Measurements from ENCODE around the gene POR.
"Not testable (repeated sequence)": the region's sequence is repeated elsewhere in the genome, so short reads cannot be mapped to it uniquely, and the experiment has no call there.

Gene POR

GRCh38 chr7:75885036-75885435 lies 29.9 kb upstream of the POR start:
- FAIRE-seq: no peak

- no peak for FAIRE-seq
Measured at GRCh38 chr7:75887669-75888369, 27.1 kb upstream of the POR start.

- no peak for FAIRE-seq
Measured at GRCh38 chr7:75888464-75889222, 26.3 kb upstream of the POR start.

- no peak for FAIRE-seq
Measured at GRCh38 chr7:75889223-75889825, 25.6 kb upstream of the POR start.

- FAIRE-seq: no peak
Measured at GRCh38 chr7:75889826-75890225, 25.1 kb upstream of the POR start.

GRCh38 chr7:75891237-75891636 lies 23.7 kb upstream of the POR start:
- FAIRE-seq: not testable (repeated sequence)

GRCh38 chr7:75891815-75892411 lies 23.0 kb upstream of the POR start:
- no peak for FAIRE-seq

GRCh38 chr7:75892634-75893272 lies 22.2 kb upstream of the POR start:
- FAIRE-seq: no peak

- no peak for FAIRE-seq
Measured at GRCh38 chr7:75896803-75897327, 18.1 kb upstream of the POR start.

GRCh38 chr7:75900617-75901315 lies 14.2 kb upstream of the POR start:
- no peak for FAIRE-seq

GRCh38 chr7:75905785-75906604 lies 9.0 kb upstream of the POR start:
- no peak for FAIRE-seq

- FAIRE-seq: no peak
Measured at GRCh38 chr7:75906991-75907667, 7.8 kb upstream of the POR start.

- not testable (repeated sequence) for FAIRE-seq
Measured at GRCh38 chr7:75907668-75908039, 7.3 kb upstream of the POR start.

- no peak for FAIRE-seq
Measured at GRCh38 chr7:75909521-75910132, 5.3 kb upstream of the POR start.

GRCh38 chr7:75911186-75911585 lies 3.8 kb upstream of the POR start:
- FAIRE-seq: not testable (repeated sequence)

GRCh38 chr7:75913437-75913836 lies 1.5 kb upstream of the POR start:
- no peak for FAIRE-seq

- no peak for FAIRE-seq
Measured at GRCh38 chr7:75914169-75914654, 743 bp upstream of the POR start.

GRCh38 chr7:75915416-75916156 lies 631 bp downstream of the POR start:
- FAIRE-seq: no peak

- FAIRE-seq: no peak
Measured at GRCh38 chr7:75916259-75916658, 1.3 kb downstream of the POR start.
